Activated B cell treated with CpG ODN at 0.5 μM for 24 hours (primary cell): ENCODE data around the gene OMP. TPM values are rescaled to one million over a fixed set of nuclear protein-coding genes. Genes with fewer than 3 reads are reported as not detected.

ENCODE experiments used
- ATAC-seq: fragments of 200-7000 bp; cut with Tn5 transposase; one replicate; pipeline ENCODE4 v1.10.0; 2021; ENCODE audit warnings: low read depth, mild to moderate bottlenecking, moderate library complexity
- CTCF ChIA-PET: fragments of 350-600 bp; sonication (Branson Sonifier 250); formaldehyde crosslinking; loops from one replicate; lab custom pipeline; 2021; ENCODE audit warnings: antibody characterized with exemption; lab: Charles Lee
- POLR2A ChIA-PET: fragments of 350-600 bp; sonication (Branson Sonifier 250); formaldehyde crosslinking; loops from one replicate; lab custom pipeline; 2021; ENCODE audit warnings: antibody characterized with exemption; lab: Charles Lee
- DNase-seq: peaks from one replicate; pipeline ENCODE4 v3.0.0; 2022
- H3K27ac Mint-ChIP-seq: one replicate; pipeline ENCODE4 v1.8.0; 2020; ENCODE audit warnings: mixed read lengths
- H3K27me3 Mint-ChIP-seq: one replicate; pipeline ENCODE4 v1.8.0; 2021; ENCODE audit warnings: mixed read lengths
- H3K36me3 Mint-ChIP-seq: one replicate; pipeline ENCODE4 v1.8.0; 2021; ENCODE audit warnings: low read depth, mixed read lengths
- H3K4me1 Mint-ChIP-seq: one replicate; pipeline ENCODE4 v1.8.0; 2021; ENCODE audit warnings: mixed read lengths
- H3K4me3 Mint-ChIP-seq: one replicate; pipeline ENCODE4 v1.8.0; 2020; ENCODE audit warnings: mild to moderate bottlenecking, mixed read lengths
- H3K9me3 Mint-ChIP-seq: one replicate; pipeline ENCODE4 v1.8.0; 2020; ENCODE audit warnings: mixed read lengths
- CTCF ChIP-seq: fragments of 200-600 bp; IDR thresholded peaks from one replicate; pipeline ENCODE4 v1.8.0; 2022; ENCODE audit warnings: antibody characterized with exemption, mild to moderate bottlenecking
- intact Hi-C: fragments of 100-400 bp; cut with micrococcal nuclease; formaldehyde crosslinking; loops from one replicate; pipeline ENCODE4 v1.15.1; 2024
- total RNA-seq: library from RNA; stranded (reverse); gene quantifications from 2 replicates; pipeline ENCODE4 v1.2.3, GENCODE V29; 2022

The OMP gene
- total RNA-seq, 1 donor from 2014 or later = not detected

DNA sequence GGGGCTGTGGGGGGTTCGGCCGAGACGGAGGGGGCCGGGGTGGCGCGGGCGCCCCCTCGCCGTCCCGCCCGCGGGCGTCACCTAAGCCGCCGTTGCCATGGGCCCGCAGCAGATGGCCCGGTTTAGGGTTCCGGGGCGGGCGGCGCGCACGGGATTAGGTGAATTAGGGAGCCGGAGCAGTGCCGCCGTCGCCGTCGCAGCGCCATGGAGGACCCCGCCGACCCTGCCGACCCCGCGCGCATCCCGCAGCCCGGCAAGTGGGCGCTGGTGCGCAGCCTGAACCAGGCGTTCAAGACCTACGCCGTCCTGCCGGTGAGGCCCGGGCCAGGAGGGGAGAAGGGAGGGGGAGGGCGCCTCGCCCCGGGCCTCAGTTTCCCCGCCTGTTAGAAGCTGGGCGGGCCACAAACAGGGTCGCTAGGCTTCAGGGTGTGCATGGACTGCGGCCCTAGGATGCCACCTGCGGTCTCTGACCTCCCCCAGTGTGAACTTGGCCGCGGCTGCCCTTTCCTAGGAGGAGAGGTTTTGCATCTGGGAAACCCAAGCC is 35.5 kb downstream of the OMP start:
- CTCF ChIA-PET = no interaction called here
- Mint-ChIP-seq H3K4me1 (peaks cover 8% of the 10 kb centered on the region), H3K4me3 (no peak overlapping the region), H3K36me3 (no peaks in the 10 kb centered on the region), H3K9me3 (peaks cover 5% of the 10 kb centered on the region), H3K27me3 (peaks cover 19% of the 10 kb centered on the region), H3K27ac (no peak overlapping the region)
- intact Hi-C loops = no loop called here
- ATAC-seq (no peak), DNase-seq (no peak)
- POLR2A ChIA-PET = no interaction called here
- no peak for TF ChIP-seq CTCF

DNA sequence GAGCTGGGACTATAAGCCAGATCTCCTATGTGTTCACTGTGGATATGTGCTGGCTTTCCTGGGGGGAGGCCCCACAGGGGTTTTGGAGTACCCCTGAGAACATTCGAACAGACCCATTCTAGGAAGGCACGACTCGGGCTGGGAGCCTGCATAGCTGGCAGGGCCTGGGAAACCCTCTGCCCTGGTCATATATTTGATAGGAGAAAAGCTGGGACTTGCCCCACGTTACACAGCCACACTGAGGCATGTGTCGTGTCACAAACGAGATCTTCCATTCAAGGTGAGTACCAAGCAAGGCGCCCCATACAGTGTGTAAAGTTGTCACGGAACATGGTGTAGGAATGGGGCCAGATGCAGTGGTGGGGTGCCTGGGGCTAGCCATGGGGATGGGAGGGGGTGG is 36.6 kb downstream of the OMP start:
- DNase-seq = no peak
- no peak for TF ChIP-seq CTCF
- intact Hi-C loops = no loop called here
- Mint-ChIP-seq H3K9me3 (no peaks in the 10 kb centered on the region), H3K4me3 (no peak overlapping the region), H3K36me3 (no peaks in the 10 kb centered on the region), H3K27me3 (peaks cover 19% of the 10 kb centered on the region), H3K4me1 (peaks cover 8% of the 10 kb centered on the region), H3K27ac (no peak overlapping the region)
- CTCF ChIA-PET = no interaction called here
- ATAC-seq = no peak
- POLR2A ChIA-PET = no interaction called here

- ChIA-PET CTCF (interaction anchor here (1.2 kb wide), 1 partner anchor 49 kb away, joined by 3 read pairs; no protein-coding TSS in a partner anchor), POLR2A (no interaction called here)
- H3K27ac Mint-ChIP-seq = no peak overlapping the region
- TF ChIP-seq CTCF = no peak
- intact Hi-C loops = no loop called here
- peaks cover 19% of the 10 kb centered on the region for H3K27me3 Mint-ChIP-seq
- no peak for ATAC-seq
- no peaks in the 10 kb centered on the region for H3K9me3 Mint-ChIP-seq
- H3K36me3 Mint-ChIP-seq = no peaks in the 10 kb centered on the region
- H3K4me3 Mint-ChIP-seq = no peak overlapping the region
- DNase-seq = no peak
- peaks cover 8% of the 10 kb centered on the region for H3K4me1 Mint-ChIP-seq
These were observed 37.7 kb downstream of the OMP start for GRCh38 chr11:77140231-77140851.

- Mint-ChIP-seq H3K27me3 (peaks cover 19% of the 10 kb centered on the region), H3K36me3 (no peaks in the 10 kb centered on the region), H3K4me1 (peaks cover 8% of the 10 kb centered on the region), H3K27ac (no peak overlapping the region), H3K9me3 (no peaks in the 10 kb centered on the region), H3K4me3 (no peak overlapping the region)
- DNase-seq = no peak
- TF ChIP-seq CTCF = no peak
- ATAC-seq = no peak
- CTCF ChIA-PET = interaction anchor here (1.2 kb wide), 1 partner anchor 50 kb away, joined by 3 read pairs; no protein-coding TSS in a partner anchor
- POLR2A ChIA-PET = no interaction called here
- intact Hi-C loops = no loop called here
These were observed 38.4 kb downstream of the OMP start for GRCh38 chr11:77141034-77141433.

DNA sequence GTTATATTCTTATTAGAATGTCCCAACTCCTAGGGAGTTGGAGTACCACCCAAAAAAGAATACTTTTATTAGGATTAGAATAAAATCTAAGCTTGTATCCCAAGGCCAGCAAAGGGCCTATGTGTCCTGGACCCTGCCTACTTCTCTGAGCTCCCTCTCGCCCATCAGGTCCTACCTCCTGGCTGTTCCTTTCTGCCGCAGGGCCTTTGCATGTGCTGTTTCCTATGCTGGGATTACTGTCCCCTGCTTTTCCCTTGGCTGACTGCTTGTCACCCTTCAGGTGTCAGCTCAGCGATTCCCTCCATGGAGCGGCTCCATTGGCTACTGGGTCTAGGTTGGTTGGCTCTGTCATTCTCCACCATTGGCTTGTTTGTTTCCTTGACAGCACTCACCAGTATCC is 38.8 kb downstream of the OMP start:
- DNase-seq (no peak), ATAC-seq (no peak)
- POLR2A ChIA-PET = no interaction called here
- Mint-ChIP-seq H3K4me3 (no peak overlapping the region), H3K9me3 (no peaks in the 10 kb centered on the region), H3K36me3 (no peaks in the 10 kb centered on the region), H3K27me3 (peaks cover 17% of the 10 kb centered on the region), H3K27ac (no peak overlapping the region), H3K4me1 (peaks cover 8% of the 10 kb centered on the region)
- CTCF ChIA-PET = no interaction called here
- intact Hi-C loops = no loop called here
- no peak for TF ChIP-seq CTCF
